Sigmoid colon (tissue), 4 donors: Measurements from ENCODE around the gene CYP26C1.

ENCODE experiments used
- EP300 ChIP-seq, 4 donors: sonication (generic); formaldehyde crosslinking; IDR thresholded peaks; one replicate each; pipeline ENCODE4 v1.6.1; 2017; ENCODE audit warnings: antibody characterized with exemption in 4 of 4
- POLR2A ChIP-seq, 2 donors: fragments of 450-650 bp; IDR thresholded peaks; one replicate each; pipeline ENCODE4 v1.6.1; 2016; ENCODE audit warnings: antibody characterized with exemption in 2 of 2, mild to moderate bottlenecking in 2 of 2, moderate library complexity in 2 of 2
- TF ChIP-seq, protein P1 (sequence below), 4 experiments: fragments of 450-650 bp in 3 of 4; fragments of 200-600 bp in 1 of 4; IDR thresholded peaks; one replicate each; pipeline ENCODE4 v1.5.1; 2016 to 2019; ENCODE audit warnings: antibody characterized with exemption in 4 of 4, mild to moderate bottlenecking in 3 of 4, moderate library complexity in 2 of 4

DNA sequence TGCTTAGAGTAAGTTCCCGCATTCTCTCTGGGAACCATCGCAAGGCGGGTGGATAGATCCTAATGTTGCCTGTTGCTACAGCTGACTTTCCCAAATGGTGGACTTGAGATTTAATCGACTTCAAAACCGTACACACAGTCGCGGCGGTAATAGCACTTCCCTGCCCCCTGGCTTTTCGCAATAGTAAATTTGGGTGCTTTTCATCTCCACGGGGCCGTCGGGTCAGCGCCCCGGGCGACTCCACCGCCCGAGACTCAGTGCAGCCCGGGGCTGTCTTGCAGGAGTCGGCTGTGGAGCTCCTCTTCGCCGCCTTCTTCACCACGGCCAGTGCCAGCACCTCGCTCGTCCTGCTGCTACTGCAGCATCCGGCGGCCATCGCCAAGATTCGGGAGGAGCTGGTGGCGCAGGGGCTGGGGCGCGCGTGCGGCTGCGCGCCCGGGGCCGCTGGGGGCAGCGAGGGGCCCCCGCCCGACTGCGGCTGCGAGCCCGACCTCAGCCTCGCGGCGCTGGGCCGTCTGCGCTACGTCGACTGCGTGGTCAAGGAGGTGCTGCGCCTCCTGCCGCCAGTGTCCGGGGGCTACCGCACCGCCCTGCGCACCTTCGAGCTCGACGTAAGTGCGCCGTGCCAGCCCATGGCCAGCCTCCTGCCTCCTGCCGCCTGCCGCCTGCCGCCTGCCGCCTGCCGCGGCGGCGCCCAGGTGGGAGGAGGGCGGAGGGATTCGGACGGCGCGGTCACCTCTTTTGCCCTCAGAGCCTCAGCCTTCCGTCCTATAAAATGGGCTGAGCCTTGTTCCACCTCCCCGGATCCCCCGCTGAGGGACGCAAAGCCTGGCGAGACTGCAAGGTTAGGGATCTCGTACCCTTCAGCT lies 5.3 kb downstream of the CYP26C1 start:
- TF ChIP-seq POLR2A (IDR thresholded peaks at IDR 0.05) = no peak
- TF ChIP-seq EP300 (IDR thresholded peaks at IDR 0.05) = no peak
- TF ChIP-seq, protein P1, sequence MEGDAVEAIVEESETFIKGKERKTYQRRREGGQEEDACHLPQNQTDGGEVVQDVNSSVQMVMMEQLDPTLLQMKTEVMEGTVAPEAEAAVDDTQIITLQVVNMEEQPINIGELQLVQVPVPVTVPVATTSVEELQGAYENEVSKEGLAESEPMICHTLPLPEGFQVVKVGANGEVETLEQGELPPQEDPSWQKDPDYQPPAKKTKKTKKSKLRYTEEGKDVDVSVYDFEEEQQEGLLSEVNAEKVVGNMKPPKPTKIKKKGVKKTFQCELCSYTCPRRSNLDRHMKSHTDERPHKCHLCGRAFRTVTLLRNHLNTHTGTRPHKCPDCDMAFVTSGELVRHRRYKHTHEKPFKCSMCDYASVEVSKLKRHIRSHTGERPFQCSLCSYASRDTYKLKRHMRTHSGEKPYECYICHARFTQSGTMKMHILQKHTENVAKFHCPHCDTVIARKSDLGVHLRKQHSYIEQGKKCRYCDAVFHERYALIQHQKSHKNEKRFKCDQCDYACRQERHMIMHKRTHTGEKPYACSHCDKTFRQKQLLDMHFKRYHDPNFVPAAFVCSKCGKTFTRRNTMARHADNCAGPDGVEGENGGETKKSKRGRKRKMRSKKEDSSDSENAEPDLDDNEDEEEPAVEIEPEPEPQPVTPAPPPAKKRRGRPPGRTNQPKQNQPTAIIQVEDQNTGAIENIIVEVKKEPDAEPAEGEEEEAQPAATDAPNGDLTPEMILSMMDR (IDR thresholded peaks at IDR 0.05) = no peak
